H1 (cell line): Measurements from ENCODE around the gene HRH1. TPM values are rescaled to one million over a fixed set of nuclear protein-coding genes. Genes with fewer than 3 reads are reported as not detected.

Experiments used
- CTCF ChIA-PET: fragments of 300-600 bp; sonication (Branson Sonifier 250); formaldehyde crosslinking; loops from one replicate; lab custom pipeline; 2021; ENCODE audit not compliant: partially characterized antibody; lab: Charles Lee
- POLR2A ChIA-PET: fragments of 300-600 bp; sonication (Branson Sonifier 250); formaldehyde crosslinking; loops from one replicate; lab custom pipeline; 2021; ENCODE audit warnings: inconsistent platforms; ENCODE audit not compliant: partially characterized antibody; lab: Charles Lee
- DNase-seq, 2 experiments: peaks; one replicate each; pipeline versions ENCODE4 v3.0.0 to v3.0.0-alpha.2; 2010 to 2022; ENCODE audit warnings: low spot score in 2 of 2, low read depth in 1 of 2, mixed read lengths in 1 of 2
- FAIRE-seq: peaks from 2 replicates; lab custom pipeline; 2011; peaks lifted over from hg19 to GRCh38; lab: Jason Lieb, UNC
- H2AFZ ChIP-seq: 2 replicates; pipeline ENCODE4 v1.8.1; 2012; ENCODE audit warnings: low read length, inconsistent platforms
- H2AK5ac ChIP-seq: 2 replicates; pipeline ENCODE4 v1.6.1; 2013; ENCODE audit warnings: low read depth, low read length
- H2BK120ac ChIP-seq: replicated peaks from 2 replicates; pipeline ENCODE3; 2013; ENCODE audit warnings: low read depth, low read length, inconsistent platforms
- H2BK12ac ChIP-seq: 2 replicates; pipeline ENCODE4 v1.6.1; 2013; ENCODE audit warnings: low read depth, low read length
- H2BK15ac ChIP-seq: 2 replicates; pipeline ENCODE4 v1.6.1; 2013; ENCODE audit warnings: low read length
- H2BK20ac ChIP-seq: 2 replicates; pipeline ENCODE4 v1.6.1; 2013; ENCODE audit warnings: low read length
- H2BK5ac ChIP-seq: 2 replicates; pipeline ENCODE4 v1.6.1; 2013; ENCODE audit warnings: low read depth, low read length
- H3K14ac ChIP-seq: 2 replicates; pipeline ENCODE4 v1.6.1; 2013; ENCODE audit warnings: inconsistent platforms; ENCODE audit not compliant: insufficient read length
- H3K18ac ChIP-seq: 2 replicates; pipeline ENCODE4 v1.6.1; 2013; ENCODE audit warnings: low read length; ENCODE audit errors: extremely low read depth
- H3K23ac ChIP-seq: 2 replicates; pipeline ENCODE4 v1.6.1; 2013; ENCODE audit warnings: inconsistent platforms; ENCODE audit not compliant: insufficient read length
- H3K23me2 ChIP-seq: 2 replicates; pipeline ENCODE4 v1.6.1; 2013; ENCODE audit warnings: low read depth, low read length
- H3K27ac ChIP-seq: 2 replicates; pipeline ENCODE4 v1.6.1; 2011; ENCODE audit warnings: low read depth, low read length, inconsistent platforms
- H3K27me3 ChIP-seq, 4 experiments: replicated peaks in 1 of 4; 1 replicate in 1 of 4; 2 replicates in 3 of 4; pipeline versions ENCODE4 v1.6.1 to v1.8.1; 2011 to 2013; ENCODE audit warnings: low read length in 3 of 4, mild to moderate bottlenecking in 3 of 4, inconsistent platforms in 2 of 4, mixed read lengths in 2 of 4, moderate library complexity in 1 of 4; ENCODE audit not compliant: control insufficient read depth in 3 of 4, insufficient read depth in 3 of 4; ENCODE audit errors: extremely low read depth in 1 of 4
- H3K36me3 ChIP-seq, 4 experiments: 2 replicates each; pipeline versions ENCODE4 v1.6.1 to v1.8.1; 2011 to 2013; ENCODE audit warnings: mild to moderate bottlenecking in 4 of 4, low read length in 3 of 4, moderate library complexity in 2 of 4, control low read depth in 1 of 4, inconsistent platforms in 1 of 4; ENCODE audit not compliant: insufficient read depth in 4 of 4, control insufficient read depth in 2 of 4
- H3K4ac ChIP-seq: replicated peaks from 2 replicates; pipeline ENCODE3; 2013; ENCODE audit warnings: low read length, low read depth, mixed read lengths, inconsistent platforms; ENCODE audit not compliant: insufficient read length
- H3K4me1 ChIP-seq, 4 experiments: replicated peaks in 1 of 4; 1 replicate in 1 of 4; 2 replicates in 3 of 4; pipeline versions ENCODE4 v1.6.1 to v1.8.1; 2011 to 2013; ENCODE audit warnings: low read length in 3 of 4, inconsistent platforms in 2 of 4, mixed read lengths in 1 of 4; ENCODE audit not compliant: insufficient read depth in 4 of 4, control insufficient read depth in 3 of 4
- H3K4me2 ChIP-seq, 2 experiments: 2 replicates each; pipeline versions ENCODE4 v1.6.1 to v1.8.1; 2011 to 2013; ENCODE audit warnings: low read depth in 2 of 2, low read length in 2 of 2, control low read depth in 1 of 2, inconsistent platforms in 1 of 2, mild to moderate bottlenecking in 1 of 2; ENCODE audit not compliant: insufficient read depth in 1 of 2
- H3K4me3 ChIP-seq, 4 experiments: fragments of 200-600, 300-600 bp in 1 of 4; sonication (generic), shearing (Covaris generic), sonication (Bioruptor Twin) in 1 of 4; 2 replicates each; pipeline versions ENCODE4 v1.5.1 to v1.8.1; 2011 to 2016; ENCODE audit warnings: low read length in 4 of 4, low read depth in 3 of 4, control low read depth in 2 of 4, inconsistent platforms in 2 of 4, mild to moderate bottlenecking in 2 of 4, mixed read lengths in 1 of 4, moderate library complexity in 1 of 4; ENCODE audit not compliant: insufficient read depth in 2 of 4; ENCODE audit errors: extremely low read depth in 1 of 4
- H3K56ac ChIP-seq: replicated peaks from 2 replicates; pipeline ENCODE3; 2013; ENCODE audit warnings: low read depth, mild to moderate bottlenecking, mixed read lengths, low read length, inconsistent platforms; ENCODE audit not compliant: insufficient read length
- H3K79me1 ChIP-seq: 2 replicates; pipeline ENCODE4 v1.6.1; 2013; ENCODE audit warnings: low read depth, low read length, control low read depth
- H3K79me2 ChIP-seq, 2 experiments: 2 replicates each; pipeline versions ENCODE4 v1.6.1 to v1.8.1; 2012 to 2013; ENCODE audit warnings: low read length in 2 of 2, mild to moderate bottlenecking in 2 of 2, inconsistent platforms in 1 of 2; ENCODE audit not compliant: insufficient read depth in 2 of 2, control insufficient read depth in 1 of 2
- H3K9ac ChIP-seq, 4 experiments: replicated peaks in 1 of 4; 1 replicate in 1 of 4; 2 replicates in 3 of 4; pipeline versions ENCODE4 v1.6.1 to v1.8.1; 2011 to 2013; ENCODE audit warnings: low read depth in 3 of 4, low read length in 3 of 4, control low read depth in 2 of 4, mild to moderate bottlenecking in 2 of 4, moderate library complexity in 2 of 4, inconsistent platforms in 1 of 4; ENCODE audit errors: extremely low read depth in 1 of 4
- H3K9me3 ChIP-seq, 2 experiments: 2 replicates each; pipeline versions ENCODE4 v1.6.1 to v1.8.1; 2012 to 2013; ENCODE audit warnings: mild to moderate bottlenecking in 2 of 2, moderate library complexity in 2 of 2, control low read depth in 1 of 2, inconsistent platforms in 1 of 2, low read depth in 1 of 2, low read length in 1 of 2, mixed read lengths in 1 of 2; ENCODE audit not compliant: insufficient read depth in 2 of 2
- H4K20me1 ChIP-seq, 2 experiments: replicated peaks in 1 of 2; 2 replicates each; pipeline versions ENCODE3 to v1.8.1; 2011 to 2013; ENCODE audit warnings: inconsistent platforms in 2 of 2, low read length in 2 of 2, mild to moderate bottlenecking in 1 of 2; ENCODE audit not compliant: insufficient read depth in 2 of 2, control insufficient read depth in 1 of 2
- H4K5ac ChIP-seq: 2 replicates; pipeline ENCODE4 v1.6.1; 2013; ENCODE audit warnings: low read length, low read depth, mixed read lengths, inconsistent platforms; ENCODE audit not compliant: insufficient read length
- H4K8ac ChIP-seq: 2 replicates; pipeline ENCODE4 v1.8.0; 2013; ENCODE audit warnings: mild to moderate bottlenecking, moderate library complexity, low read length, inconsistent platforms; ENCODE audit not compliant: insufficient read depth; ENCODE audit errors: extremely low read depth
- H4K91ac ChIP-seq: replicated peaks from 2 replicates; pipeline ENCODE3; 2013; ENCODE audit warnings: low read length, mixed read lengths, inconsistent platforms; ENCODE audit not compliant: insufficient read length
- GABPA ChIP-seq: IDR thresholded peaks from 2 replicates; pipeline ENCODE4 v1.6.1; 2011; ENCODE audit warnings: mild to moderate bottlenecking, low read length, moderate library complexity, borderline replicate concordance; ENCODE audit not compliant: insufficient read depth
- POLR2A ChIP-seq, 2 experiments: IDR thresholded peaks; 1 replicate in 1 of 2; 2 replicates in 1 of 2; pipeline ENCODE4 v1.6.1; 2011; ENCODE audit warnings: low read depth in 2 of 2, low read length in 2 of 2, mild to moderate bottlenecking in 2 of 2; ENCODE audit errors: control extremely low read depth in 1 of 2
- WGBS, 2 experiments: shearing (Covaris generic) in 1 of 2; methylation state at CpG; one replicate each; pipeline versions ENCODE4 v1.1.6 to v1.1.7; 2013 to 2015; ENCODE audit warnings: low lambda C conversion rate in 2 of 2, mixed read lengths in 2 of 2, inconsistent platforms in 1 of 2, low coverage in 1 of 2, missing lambda C conversion rate in 1 of 2; ENCODE audit not compliant: insufficient replicate concordance in 2 of 2, insufficient coverage in 1 of 2, insufficient read length in 1 of 2; ENCODE audit errors: extremely low coverage in 1 of 2, missing lambda C conversion rate in 1 of 2; 5-methylcytosine and 5-hydroxymethylcytosine counted together
- polyA plus RNA-seq, 7 experiments: library from polyadenylated mRNA; depleted of rRNA in 3 of 7; stranded (reverse) in 5 of 7; unstranded in 2 of 7; fragments of >200 nt in 5 of 7; fragments of 200-250 nt in 2 of 7; gene quantifications; 1 replicate in 5 of 7; 2 replicates in 1 of 7; 4 replicates in 1 of 7; pipeline versions ENCODE4 v1.2.1 to v1.2.3, GENCODE V29; 2011 to 2013; ENCODE audit warnings: missing spikeins in 2 of 7, mixed read lengths in 2 of 7
- total RNA-seq: library from RNA; stranded (reverse); fragmentation: NEBNext Ultra II Directional; extraction: Animal tissue kit (Norgen Biotek cat#: 25700); gene quantifications from 2 replicates; pipeline ENCODE4 v1.2.1, GENCODE V29; 2021
- TF ChIP-seq, protein P1 (sequence below): IDR thresholded peaks from 2 replicates; pipeline ENCODE4 v1.6.1; 2012; ENCODE audit warnings: low read length, inconsistent platforms

The HRH1 gene
- total and polyA plus RNA-seq, 2 of the 8 experiments (the other 6 are each of a cell fraction or from before 2014, with no cell fraction given) = 0.11 TPM; not detected in 1

DNA sequence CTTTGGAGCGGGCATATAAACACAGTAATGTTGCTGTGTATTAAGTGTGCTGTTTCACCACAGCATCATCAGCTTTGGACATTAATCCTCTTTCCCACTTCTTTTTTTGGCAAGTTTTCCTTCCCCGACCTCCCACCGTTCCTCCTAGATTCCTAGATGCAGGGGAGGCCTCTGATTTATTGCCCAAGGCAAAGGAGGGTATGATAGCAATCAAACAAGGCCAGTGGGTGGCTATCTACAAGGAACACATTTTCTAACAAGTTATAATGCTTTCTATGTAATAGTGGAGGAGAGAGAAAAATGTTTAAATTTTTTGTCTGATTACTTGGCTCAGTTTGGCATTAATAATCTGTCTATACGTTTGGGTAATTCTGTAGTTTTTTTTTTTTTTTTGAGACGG is 156.0 kb downstream of the HRH1 start:
- ChIA-PET CTCF (no interaction called here), POLR2A (no interaction called here)
- Histone ChIP-seq H3K23me2 (no peaks in the 10 kb centered on the region), H2BK12ac (no peak overlapping the region), H3K4me1 (no peaks in the 10 kb centered on the region), H3K9me3 (no peaks in the 10 kb centered on the region), H3K4me2 (no peak overlapping the region), H3K36me3 (peaks cover 0 to 7% (median 5%) of the 10 kb centered on the region in 4 experiments; a peak in 5 of 8 replicates), H3K79me1 (no peaks in the 10 kb centered on the region), H3K9ac (no peak overlapping the region), H2BK5ac (no peak overlapping the region), H4K91ac (no peak overlapping the region), H3K56ac (no peak overlapping the region), H2BK20ac (no peak overlapping the region), H3K14ac (no peak overlapping the region), H3K27ac (no peak overlapping the region), H4K8ac (no peak overlapping the region), H3K27me3 (no peaks in the 10 kb centered on the region), H3K79me2 (no peaks in the 10 kb centered on the region), H3K18ac (no peak overlapping the region), H2AK5ac (no peak overlapping the region), H2AFZ (no peak overlapping the region), H3K4ac (no peak overlapping the region), H2BK15ac (no peak overlapping the region), H3K23ac (no peak overlapping the region), H4K20me1 (peaks cover 0 to 2% of the 10 kb centered on the region in 2 experiments), H3K4me3 (no peak overlapping the region), H2BK120ac (no peak overlapping the region), H4K5ac (no peak overlapping the region)
- DNase-seq (no peak), FAIRE-seq (no peak)
- WGBS, 2 experiments = 88% methylated on average over 4 of the region's 5 CpGs; no CpG with 5 or more reads in 1 of the 2 experiments
- TF ChIP-seq, protein P1, sequence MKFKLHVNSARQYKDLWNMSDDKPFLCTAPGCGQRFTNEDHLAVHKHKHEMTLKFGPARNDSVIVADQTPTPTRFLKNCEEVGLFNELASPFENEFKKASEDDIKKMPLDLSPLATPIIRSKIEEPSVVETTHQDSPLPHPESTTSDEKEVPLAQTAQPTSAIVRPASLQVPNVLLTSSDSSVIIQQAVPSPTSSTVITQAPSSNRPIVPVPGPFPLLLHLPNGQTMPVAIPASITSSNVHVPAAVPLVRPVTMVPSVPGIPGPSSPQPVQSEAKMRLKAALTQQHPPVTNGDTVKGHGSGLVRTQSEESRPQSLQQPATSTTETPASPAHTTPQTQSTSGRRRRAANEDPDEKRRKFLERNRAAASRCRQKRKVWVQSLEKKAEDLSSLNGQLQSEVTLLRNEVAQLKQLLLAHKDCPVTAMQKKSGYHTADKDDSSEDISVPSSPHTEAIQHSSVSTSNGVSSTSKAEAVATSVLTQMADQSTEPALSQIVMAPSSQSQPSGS = no peak
- TF ChIP-seq POLR2A (IDR thresholded peaks at IDR 0.05; ENCODE audit: control extremely low read depth in 1 of 2, low read depth in 2 of 2, low read length in 2 of 2) (no peak), GABPA (no peak)
